Neutrophil (primary cell): ENCODE data around the gene LOXL4.

Experiments used
- H3K27ac ChIP-seq: fragments of 200-600 bp; sonication (generic); 2 replicates; pipeline ENCODE4 v1.5.1; 2016; ENCODE audit warnings: mild to moderate bottlenecking, moderate library complexity
- H3K27me3 ChIP-seq: fragments of 200-600 bp; sonication (generic); 2 replicates; pipeline ENCODE4 v1.6.0; 2016; ENCODE audit warnings: mild to moderate bottlenecking
- H3K36me3 ChIP-seq: fragments of 200-600 bp; sonication (generic); 2 replicates; pipeline ENCODE4 v1.5.1; 2017
- H3K4me1 ChIP-seq, 2 experiments: fragments of 200-600 bp in 1 of 2; sonication (generic) in 1 of 2; 1 replicate in 1 of 2; 2 replicates in 1 of 2; pipeline versions ENCODE4 v1.5.1 to v1.6.1; 2013 to 2016; ENCODE audit warnings: low read depth in 1 of 2, low read length in 1 of 2, mild to moderate bottlenecking in 1 of 2, moderate library complexity in 1 of 2; ENCODE audit not compliant: control insufficient read depth in 1 of 2, insufficient read depth in 1 of 2
- H3K4me3 ChIP-seq, 2 experiments: fragments of 200-600 bp in 1 of 2; sonication (generic) in 1 of 2; 1 replicate in 1 of 2; 2 replicates in 1 of 2; pipeline ENCODE4 v1.5.1; 2013 to 2016; ENCODE audit warnings: low read depth in 1 of 2, low read length in 1 of 2, mild to moderate bottlenecking in 1 of 2, moderate library complexity in 1 of 2
- H3K9me3 ChIP-seq: fragments of 200-600 bp; sonication (generic); 2 replicates; pipeline ENCODE4 v1.5.1; 2016
- TF ChIP-seq, protein P1 (sequence below): fragments of 200-600 bp; sonication (generic); IDR thresholded peaks from 2 replicates; pipeline ENCODE4 v1.5.1; 2016; ENCODE audit warnings: antibody characterized with exemption

The LOXL4 gene

DNA sequence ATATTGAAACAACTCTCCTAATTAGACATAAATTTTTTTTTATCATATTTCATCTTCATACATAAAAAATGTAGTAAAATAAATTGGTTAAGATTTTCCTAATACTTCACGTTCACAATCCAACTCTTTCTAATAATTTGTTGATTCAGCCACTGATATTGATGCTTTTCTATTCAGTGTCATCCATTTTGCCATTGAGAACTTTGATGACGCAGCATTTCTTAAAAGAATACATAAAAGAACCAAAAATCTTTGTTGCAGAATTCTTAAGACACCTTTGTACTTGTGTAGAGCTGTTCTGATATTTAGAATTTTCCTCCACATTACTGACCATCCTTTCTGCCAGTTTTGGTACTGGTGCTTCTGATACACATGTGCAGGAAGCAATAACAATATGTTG is 52.6 kb downstream of the LOXL4 start:
- H3K27me3 ChIP-seq = no peaks in the 10 kb centered on the region
- H3K36me3 ChIP-seq = peaks cover 5% of the 10 kb centered on the region
- no peak overlapping the region for H3K4me3 ChIP-seq
- H3K9me3 ChIP-seq = no peaks in the 10 kb centered on the region
- no peak overlapping the region for H3K27ac ChIP-seq
- TF ChIP-seq, protein P1, sequence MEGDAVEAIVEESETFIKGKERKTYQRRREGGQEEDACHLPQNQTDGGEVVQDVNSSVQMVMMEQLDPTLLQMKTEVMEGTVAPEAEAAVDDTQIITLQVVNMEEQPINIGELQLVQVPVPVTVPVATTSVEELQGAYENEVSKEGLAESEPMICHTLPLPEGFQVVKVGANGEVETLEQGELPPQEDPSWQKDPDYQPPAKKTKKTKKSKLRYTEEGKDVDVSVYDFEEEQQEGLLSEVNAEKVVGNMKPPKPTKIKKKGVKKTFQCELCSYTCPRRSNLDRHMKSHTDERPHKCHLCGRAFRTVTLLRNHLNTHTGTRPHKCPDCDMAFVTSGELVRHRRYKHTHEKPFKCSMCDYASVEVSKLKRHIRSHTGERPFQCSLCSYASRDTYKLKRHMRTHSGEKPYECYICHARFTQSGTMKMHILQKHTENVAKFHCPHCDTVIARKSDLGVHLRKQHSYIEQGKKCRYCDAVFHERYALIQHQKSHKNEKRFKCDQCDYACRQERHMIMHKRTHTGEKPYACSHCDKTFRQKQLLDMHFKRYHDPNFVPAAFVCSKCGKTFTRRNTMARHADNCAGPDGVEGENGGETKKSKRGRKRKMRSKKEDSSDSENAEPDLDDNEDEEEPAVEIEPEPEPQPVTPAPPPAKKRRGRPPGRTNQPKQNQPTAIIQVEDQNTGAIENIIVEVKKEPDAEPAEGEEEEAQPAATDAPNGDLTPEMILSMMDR = no peak
- H3K4me1 ChIP-seq = no peaks in the 10 kb centered on the region

DNA sequence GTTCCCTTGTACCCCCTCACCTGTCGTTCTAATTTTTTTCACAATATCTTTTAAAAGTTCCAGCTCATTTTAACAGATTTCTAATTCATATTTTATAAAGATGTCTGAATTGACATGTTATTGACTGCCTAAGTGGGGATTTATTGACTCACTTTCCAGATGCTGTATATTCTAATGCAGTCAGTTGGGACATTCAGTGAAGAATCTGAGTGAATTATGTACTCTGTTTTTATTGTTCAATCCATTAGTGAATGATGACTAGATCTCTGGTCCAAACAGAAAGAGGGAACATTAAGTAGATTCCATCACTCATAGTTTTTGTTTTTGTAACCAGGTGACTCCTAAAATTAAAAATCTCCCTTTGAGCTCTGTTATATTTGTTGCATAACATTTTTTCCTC is 54.3 kb downstream of the LOXL4 start:
- H3K27ac ChIP-seq = no peak overlapping the region
- H3K27me3 ChIP-seq = no peaks in the 10 kb centered on the region
- H3K4me3 ChIP-seq = no peak overlapping the region
- no peaks in the 10 kb centered on the region for H3K4me1 ChIP-seq
- peaks cover 15% of the 10 kb centered on the region for H3K36me3 ChIP-seq
- TF ChIP-seq, protein P1 = no peak
- no peaks in the 10 kb centered on the region for H3K9me3 ChIP-seq

DNA sequence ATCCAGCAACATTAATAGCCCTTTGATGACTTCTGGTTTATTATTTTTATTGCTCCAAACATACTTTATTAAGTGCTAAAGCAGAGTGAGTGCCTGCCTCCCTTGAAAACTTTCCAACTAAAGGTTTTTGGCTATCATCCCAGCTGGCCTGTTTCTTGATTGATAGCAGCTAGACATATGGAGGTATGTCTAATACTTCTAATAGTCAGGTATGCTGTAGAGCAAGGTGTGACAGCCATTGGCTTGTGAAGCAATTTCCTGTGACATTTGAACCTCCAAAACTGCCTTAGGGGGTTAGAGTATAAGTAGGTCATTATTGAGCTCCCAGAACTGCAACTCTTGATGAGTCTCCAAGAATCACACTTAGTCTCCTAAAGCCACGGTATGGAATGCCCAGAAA is 55.8 kb downstream of the LOXL4 start:
- Histone ChIP-seq H3K4me3 (no peak overlapping the region), H3K4me1 (no peaks in the 10 kb centered on the region), H3K27ac (no peak overlapping the region), H3K27me3 (no peaks in the 10 kb centered on the region), H3K36me3 (peaks cover 25% of the 10 kb centered on the region), H3K9me3 (no peaks in the 10 kb centered on the region)
- TF ChIP-seq, protein P1 = no peak

DNA sequence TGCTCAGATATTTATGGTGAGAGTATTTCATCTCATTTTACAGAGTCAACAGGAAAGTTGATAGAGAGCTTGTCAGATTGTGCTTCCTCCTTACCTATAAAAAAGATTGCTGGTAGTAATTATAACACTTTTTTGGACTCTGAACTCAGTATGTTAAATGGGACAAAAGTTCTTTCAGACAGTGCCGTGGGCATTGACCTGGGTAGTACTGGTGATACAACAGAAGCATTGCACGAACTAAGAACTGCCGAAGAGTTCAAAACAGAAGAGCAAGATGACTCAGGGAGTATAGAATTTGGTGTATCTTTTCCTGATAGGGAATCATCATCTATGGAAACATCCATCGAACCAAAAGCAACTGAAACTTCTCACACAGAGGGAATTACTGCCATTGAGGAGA is 58.6 kb downstream of the LOXL4 start:
- peaks cover 21% of the 10 kb centered on the region for H3K36me3 ChIP-seq

DNA sequence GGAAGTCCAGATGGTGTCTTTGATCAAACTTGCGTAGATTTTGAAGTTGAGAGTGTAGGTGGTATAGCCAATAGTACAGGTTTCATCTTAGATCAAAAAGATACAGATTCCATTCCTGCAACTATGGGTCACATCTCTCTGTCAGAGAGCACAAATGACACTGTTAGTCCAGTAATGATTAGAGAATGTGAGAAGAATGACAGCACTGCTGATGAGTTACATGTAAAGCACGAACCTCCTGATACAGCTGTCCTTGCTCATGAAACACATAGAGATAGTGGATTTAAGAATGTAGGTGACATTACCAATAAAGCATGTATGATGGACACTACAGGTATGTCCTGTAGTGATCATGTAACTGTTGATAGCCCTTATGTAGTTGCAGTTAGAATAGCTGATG is 59.1 kb downstream of the LOXL4 start:
- Histone ChIP-seq H3K36me3 (peaks cover 21% of the 10 kb centered on the region), H3K4me1 (no peaks in the 10 kb centered on the region), H3K9me3 (no peaks in the 10 kb centered on the region), H3K4me3 (no peak overlapping the region), H3K27ac (no peak overlapping the region), H3K27me3 (no peaks in the 10 kb centered on the region)
- TF ChIP-seq, protein P1 = no peak

More for the DNA sequence above, 58.6 kb downstream of the LOXL4 start:
- TF ChIP-seq, protein P1 = no peak
- Histone ChIP-seq H3K9me3 (no peaks in the 10 kb centered on the region), H3K4me1 (no peaks in the 10 kb centered on the region), H3K4me3 (no peak overlapping the region), H3K27ac (no peak overlapping the region), H3K27me3 (no peaks in the 10 kb centered on the region)

DNA sequence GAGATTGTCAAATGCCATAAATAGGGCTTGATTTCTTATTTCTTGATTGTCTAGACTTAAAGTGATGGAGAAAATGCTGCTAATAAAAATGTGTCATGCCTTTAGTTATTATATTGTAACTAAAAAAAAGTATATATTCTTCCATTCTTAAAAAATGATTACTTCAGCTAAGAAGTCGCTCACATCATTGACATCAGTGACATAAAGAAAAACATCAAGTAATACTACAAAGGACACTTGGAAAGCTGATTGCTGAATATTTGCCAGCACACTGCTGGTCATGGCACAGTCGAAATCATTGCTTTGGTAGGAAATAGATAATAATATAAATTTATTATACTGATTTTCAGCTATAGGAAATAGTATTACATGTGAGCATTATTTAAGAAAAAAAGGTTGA is 62.6 kb downstream of the LOXL4 start:
- H3K9me3 ChIP-seq = no peaks in the 10 kb centered on the region

More for the DNA sequence above, 62.6 kb downstream of the LOXL4 start:
- Histone ChIP-seq H3K27ac (no peak overlapping the region), H3K4me1 (no peaks in the 10 kb centered on the region), H3K36me3 (peaks cover 21% of the 10 kb centered on the region), H3K27me3 (no peaks in the 10 kb centered on the region), H3K4me3 (no peak overlapping the region)
- TF ChIP-seq, protein P1 = no peak
